HepG2 (cell line): ENCODE data around the gene CASKIN1. TPM values are rescaled to one million over a fixed set of nuclear protein-coding genes. Genes with fewer than 3 reads are reported as not detected.
A peak's percentile ranks its signal among the peaks of the same experiment; 100 is the strongest.

Source experiments
- FOXK2 ChIP-seq: fragments of 450-650 bp; IDR thresholded peaks from 2 replicates; pipeline ENCODE4 v1.6.1; 2016
- GATAD1 ChIP-seq: IDR thresholded peaks from 2 replicates; pipeline ENCODE4 v1.6.1; 2016; ENCODE audit warnings: missing genetic modification reagents, missing compliant biosample characterization
- HMG20A ChIP-seq: IDR thresholded peaks from 2 replicates; pipeline ENCODE4 v1.6.1; 2016; ENCODE audit warnings: borderline replicate concordance
- ISL2 ChIP-seq: sonication (generic); formaldehyde crosslinking; IDR thresholded peaks from 2 replicates; pipeline ENCODE4 v1.5.0; 2020; ENCODE audit warnings: missing genetic modification reagents
- JARID2 ChIP-seq: sonication (generic); formaldehyde crosslinking; IDR thresholded peaks from 2 replicates; pipeline ENCODE4 v1.8.1; 2023; ENCODE audit warnings: missing genetic modification reagents, inconsistent platforms; ENCODE audit not compliant: insufficient replicate concordance
- KDM2A ChIP-seq: sonication (generic); formaldehyde crosslinking; IDR thresholded peaks from 2 replicates; pipeline ENCODE4 v1.4.0; 2020; ENCODE audit warnings: low read depth, missing genetic modification reagents, borderline replicate concordance
- KDM6A ChIP-seq: IDR thresholded peaks from 2 replicates; pipeline ENCODE4 v1.6.1; 2016; ENCODE audit warnings: low read depth
- MIER3 ChIP-seq: IDR thresholded peaks from 2 replicates; pipeline ENCODE4 v1.6.1; 2016; ENCODE audit warnings: missing compliant biosample characterization, borderline replicate concordance
- NR1H2 ChIP-seq: sonication (generic); formaldehyde crosslinking; IDR thresholded peaks from 2 replicates; pipeline ENCODE4 v1.8.1; 2022; ENCODE audit warnings: low read depth, missing genetic modification reagents, borderline replicate concordance
- PTBP1 ChIP-seq: fragments of 200-400 bp; formaldehyde crosslinking; IDR thresholded peaks from 2 replicates; pipeline ENCODE4 v1.6.1; 2018; ENCODE audit warnings: low read length, low read depth; ENCODE audit not compliant: poor library complexity, severe bottlenecking
- RBFOX2 ChIP-seq: fragments of 200-400 bp; formaldehyde crosslinking; IDR thresholded peaks from 2 replicates; pipeline ENCODE4 v1.6.1; 2017; ENCODE audit warnings: low read depth, mild to moderate bottlenecking, low read length
- SOX5 ChIP-seq: IDR thresholded peaks from 2 replicates; pipeline ENCODE4 v1.6.1; 2016; ENCODE audit warnings: borderline replicate concordance
- SPEN ChIP-seq: sonication (generic); formaldehyde crosslinking; IDR thresholded peaks from 2 replicates; pipeline ENCODE4 v1.5.1; 2020; ENCODE audit warnings: low read depth, mild to moderate bottlenecking, missing genetic modification reagents
- STAG1 ChIP-seq: sonication (generic); formaldehyde crosslinking; IDR thresholded peaks from 2 replicates; pipeline ENCODE4 v1.4.0; 2020; ENCODE audit warnings: missing genetic modification reagents
- THAP11 ChIP-seq: IDR thresholded peaks from 2 replicates; pipeline ENCODE4 v1.6.1; 2016; ENCODE audit warnings: missing biosample characterization, missing genetic modification reagents
- ZFAT ChIP-seq: sonication (generic); formaldehyde crosslinking; conservative IDR thresholded peaks from 2 replicates; pipeline ENCODE4 v1.8.1; 2023; ENCODE audit warnings: missing genetic modification reagents, inconsistent platforms
- ZNF17 ChIP-seq: sonication (generic); formaldehyde crosslinking; IDR thresholded peaks from 2 replicates; pipeline ENCODE4 v1.5.0; 2020; ENCODE audit warnings: mild to moderate bottlenecking, missing genetic modification reagents
- ZNF468 ChIP-seq: sonication (generic); formaldehyde crosslinking; IDR thresholded peaks from 2 replicates; pipeline ENCODE4 v1.8.0; 2022; ENCODE audit warnings: mild to moderate bottlenecking, moderate library complexity, missing genetic modification reagents
- ZNF75D ChIP-seq: sonication (generic); formaldehyde crosslinking; IDR thresholded peaks from 2 replicates; pipeline ENCODE4 v1.8.1; 2023; ENCODE audit warnings: missing genetic modification reagents, mild to moderate bottlenecking, borderline replicate concordance
- polyA plus RNA-seq, 8 experiments: library from polyadenylated mRNA; depleted of rRNA in 3 of 8; stranded (reverse) in 7 of 8; unstranded in 1 of 8; fragments of >200 nt; fragmentation: Illumina TruSeq in 4 of 8; extraction: Trizol in 4 of 8; gene quantifications; 2 replicates each; pipeline versions ENCODE4 v1.2.1 to v1.2.3, GENCODE V29; 2011 to 2016; ENCODE audit warnings: low read depth in 4 of 8, missing spikeins in 1 of 8, mixed read lengths in 1 of 8; ENCODE audit not compliant: insufficient read depth in 1 of 8
- total RNA-seq, 5 experiments: library from RNA; depleted of rRNA; stranded (reverse); fragments of >200 nt; fragmentation: Illumina TruSeq; extraction: Trizol; gene quantifications; 2 replicates each; pipeline ENCODE4 v1.2.3, GENCODE V29; 2016; ENCODE audit warnings: low read depth in 1 of 5
- TF ChIP-seq, protein P1 (sequence below): sonication (generic); formaldehyde crosslinking; IDR thresholded peaks from 2 replicates; pipeline ENCODE4 v1.5.1; 2020; ENCODE audit warnings: mild to moderate bottlenecking, missing genetic modification reagents, moderate library complexity
- TF ChIP-seq, protein P2 (sequence below): IDR thresholded peaks from 2 replicates; pipeline ENCODE4 v1.6.1; 2016; ENCODE audit warnings: mild to moderate bottlenecking
- TF ChIP-seq, protein P3 (sequence below): sonication (generic); formaldehyde crosslinking; IDR thresholded peaks from 2 replicates; pipeline ENCODE4 v1.5.0; 2020; ENCODE audit warnings: mild to moderate bottlenecking, low read depth, missing genetic modification reagents, borderline replicate concordance
- TF ChIP-seq, protein P4 (sequence below): sonication (generic); formaldehyde crosslinking; IDR thresholded peaks from 2 replicates; pipeline ENCODE4 v1.4.0; 2020; ENCODE audit warnings: mild to moderate bottlenecking, missing genetic modification reagents
- TF ChIP-seq, protein P5 (sequence below): sonication (generic); formaldehyde crosslinking; IDR thresholded peaks from 2 replicates; pipeline ENCODE4 v1.8.0; 2022; ENCODE audit warnings: missing genetic modification reagents, low read depth, mild to moderate bottlenecking, borderline replicate concordance

Gene CASKIN1
- total and polyA plus RNA-seq, 2 of the 13 experiments (the other 11 are each of a cell fraction or from before 2014, with no cell fraction given): 1.2 to 2.2 TPM

DNA sequence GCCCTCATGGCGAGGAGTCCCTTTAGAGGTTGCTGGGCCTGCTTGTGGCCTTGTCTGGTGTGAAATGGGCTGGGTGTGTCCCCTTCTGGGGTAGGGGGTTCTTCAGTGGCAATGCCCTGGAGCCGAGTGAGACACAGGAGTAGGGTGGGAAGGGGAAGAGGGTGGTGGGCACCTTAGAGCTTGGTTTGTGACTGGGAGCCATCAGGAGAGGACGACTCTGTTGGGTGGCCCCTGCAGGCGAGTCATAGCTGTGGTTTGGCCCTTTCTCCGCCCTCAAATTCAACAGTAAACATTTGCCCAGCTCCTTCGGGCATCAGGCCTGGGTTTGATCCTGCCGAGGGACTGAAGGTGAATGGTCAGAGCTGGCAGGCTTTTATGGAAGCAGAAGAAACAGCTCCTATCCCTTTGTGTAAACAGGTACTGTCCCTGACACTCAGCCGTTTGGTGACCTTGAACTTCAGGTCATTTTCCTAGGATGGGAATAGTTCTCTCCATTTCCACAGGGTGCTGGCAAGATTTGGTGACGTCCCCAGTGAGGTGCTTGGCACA lies 29.9 kb upstream of the CASKIN1 start (continued):
- TF ChIP-seq, protein P1, sequence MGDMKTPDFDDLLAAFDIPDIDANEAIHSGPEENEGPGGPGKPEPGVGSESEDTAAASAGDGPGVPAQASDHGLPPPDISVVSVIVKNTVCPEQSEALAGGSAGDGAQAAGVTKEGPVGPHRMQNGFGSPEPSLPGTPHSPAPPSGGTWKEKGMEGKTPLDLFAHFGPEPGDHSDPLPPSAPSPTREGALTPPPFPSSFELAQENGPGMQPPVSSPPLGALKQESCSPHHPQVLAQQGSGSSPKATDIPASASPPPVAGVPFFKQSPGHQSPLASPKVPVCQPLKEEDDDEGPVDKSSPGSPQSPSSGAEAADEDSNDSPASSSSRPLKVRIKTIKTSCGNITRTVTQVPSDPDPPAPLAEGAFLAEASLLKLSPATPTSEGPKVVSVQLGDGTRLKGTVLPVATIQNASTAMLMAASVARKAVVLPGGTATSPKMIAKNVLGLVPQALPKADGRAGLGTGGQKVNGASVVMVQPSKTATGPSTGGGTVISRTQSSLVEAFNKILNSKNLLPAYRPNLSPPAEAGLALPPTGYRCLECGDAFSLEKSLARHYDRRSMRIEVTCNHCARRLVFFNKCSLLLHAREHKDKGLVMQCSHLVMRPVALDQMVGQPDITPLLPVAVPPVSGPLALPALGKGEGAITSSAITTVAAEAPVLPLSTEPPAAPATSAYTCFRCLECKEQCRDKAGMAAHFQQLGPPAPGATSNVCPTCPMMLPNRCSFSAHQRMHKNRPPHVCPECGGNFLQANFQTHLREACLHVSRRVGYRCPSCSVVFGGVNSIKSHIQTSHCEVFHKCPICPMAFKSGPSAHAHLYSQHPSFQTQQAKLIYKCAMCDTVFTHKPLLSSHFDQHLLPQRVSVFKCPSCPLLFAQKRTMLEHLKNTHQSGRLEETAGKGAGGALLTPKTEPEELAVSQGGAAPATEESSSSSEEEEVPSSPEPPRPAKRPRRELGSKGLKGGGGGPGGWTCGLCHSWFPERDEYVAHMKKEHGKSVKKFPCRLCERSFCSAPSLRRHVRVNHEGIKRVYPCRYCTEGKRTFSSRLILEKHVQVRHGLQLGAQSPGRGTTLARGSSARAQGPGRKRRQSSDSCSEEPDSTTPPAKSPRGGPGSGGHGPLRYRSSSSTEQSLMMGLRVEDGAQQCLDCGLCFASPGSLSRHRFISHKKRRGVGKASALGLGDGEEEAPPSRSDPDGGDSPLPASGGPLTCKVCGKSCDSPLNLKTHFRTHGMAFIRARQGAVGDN (CRISPR knock-in tag): peak; percentile 32
- TF ChIP-seq SPEN: peak; percentile 69; the same call in 1 of the 2 replicates
- TF ChIP-seq, protein P2, sequence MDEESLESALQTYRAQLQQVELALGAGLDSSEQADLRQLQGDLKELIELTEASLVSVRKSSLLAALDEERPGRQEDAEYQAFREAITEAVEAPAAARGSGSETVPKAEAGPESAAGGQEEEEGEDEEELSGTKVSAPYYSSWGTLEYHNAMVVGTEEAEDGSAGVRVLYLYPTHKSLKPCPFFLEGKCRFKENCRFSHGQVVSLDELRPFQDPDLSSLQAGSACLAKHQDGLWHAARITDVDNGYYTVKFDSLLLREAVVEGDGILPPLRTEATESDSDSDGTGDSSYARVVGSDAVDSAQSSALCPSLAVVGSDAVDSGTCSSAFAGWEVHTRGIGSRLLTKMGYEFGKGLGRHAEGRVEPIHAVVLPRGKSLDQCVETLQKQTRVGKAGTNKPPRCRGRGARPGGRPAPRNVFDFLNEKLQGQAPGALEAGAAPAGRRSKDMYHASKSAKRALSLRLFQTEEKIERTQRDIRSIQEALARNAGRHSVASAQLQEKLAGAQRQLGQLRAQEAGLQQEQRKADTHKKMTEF (CRISPR knock-in tag): peak; percentile 76
- no peak for TF ChIP-seq ZNF75D (CRISPR knock-in tag)
- no peak for TF ChIP-seq NR1H2
- TF ChIP-seq, protein P3, sequence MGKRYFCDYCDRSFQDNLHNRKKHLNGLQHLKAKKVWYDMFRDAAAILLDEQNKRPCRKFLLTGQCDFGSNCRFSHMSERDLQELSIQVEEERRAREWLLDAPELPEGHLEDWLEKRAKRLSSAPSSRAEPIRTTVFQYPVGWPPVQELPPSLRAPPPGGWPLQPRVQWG (CRISPR knock-in tag): no peak
- peak; percentile 88 for TF ChIP-seq HMG20A (CRISPR knock-in tag)
- no peak for TF ChIP-seq ZNF17 (CRISPR knock-in tag)
- TF ChIP-seq, protein P4, sequence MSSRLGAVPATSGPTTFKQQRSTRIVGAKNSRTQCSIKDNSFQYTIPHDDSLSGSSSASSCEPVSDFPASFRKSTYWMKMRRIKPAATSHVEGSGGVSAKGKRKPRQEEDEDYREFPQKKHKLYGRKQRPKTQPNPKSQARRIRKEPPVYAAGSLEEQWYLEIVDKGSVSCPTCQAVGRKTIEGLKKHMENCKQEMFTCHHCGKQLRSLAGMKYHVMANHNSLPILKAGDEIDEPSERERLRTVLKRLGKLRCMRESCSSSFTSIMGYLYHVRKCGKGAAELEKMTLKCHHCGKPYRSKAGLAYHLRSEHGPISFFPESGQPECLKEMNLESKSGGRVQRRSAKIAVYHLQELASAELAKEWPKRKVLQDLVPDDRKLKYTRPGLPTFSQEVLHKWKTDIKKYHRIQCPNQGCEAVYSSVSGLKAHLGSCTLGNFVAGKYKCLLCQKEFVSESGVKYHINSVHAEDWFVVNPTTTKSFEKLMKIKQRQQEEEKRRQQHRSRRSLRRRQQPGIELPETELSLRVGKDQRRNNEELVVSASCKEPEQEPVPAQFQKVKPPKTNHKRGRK (CRISPR knock-in tag): no peak
- no peak for TF ChIP-seq ISL2 (CRISPR knock-in tag)
- peak; percentile 20; the same call in 1 of the 2 replicates for TF ChIP-seq KDM6A (CRISPR knock-in tag)
- TF ChIP-seq GATAD1: peak; percentile 61
- peak; percentile 37; the same call in 1 of the 2 replicates for TF ChIP-seq KDM2A (CRISPR knock-in tag)
- TF ChIP-seq SOX5: peak; percentile 68; the same call in 1 of the 2 replicates
- no peak for TF ChIP-seq ZNF468
- TF ChIP-seq STAG1 (CRISPR knock-in tag): no peak
- TF ChIP-seq RBFOX2: 0 out of 2 replicates have a peak, but pooled peaks have one; percentile 26
- no peak for TF ChIP-seq ZFAT (CRISPR knock-in tag)
- TF ChIP-seq JARID2 (CRISPR knock-in tag): no peak
- TF ChIP-seq, protein P5, sequence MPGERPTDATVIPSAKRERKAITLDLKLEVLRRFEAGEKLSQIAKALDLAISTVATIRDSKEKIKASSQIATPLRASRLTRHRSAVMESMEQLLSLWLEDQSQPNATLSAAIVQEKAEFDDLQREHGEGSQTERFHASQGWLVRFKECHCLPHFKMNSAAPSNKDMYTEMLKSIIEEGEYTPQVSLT: no peak
- TF ChIP-seq PTBP1: no peak
- TF ChIP-seq FOXK2: peak; percentile 70
- TF ChIP-seq MIER3: peak; percentile 67; the same call in 1 of the 2 replicates
- TF ChIP-seq THAP11 (CRISPR knock-in tag): peak; percentile 50; the same call in 1 of the 2 replicates
